ENCODE results near the gene AUTS2. TPM values are rescaled to one million over a fixed set of nuclear protein-coding genes. Genes with fewer than 3 reads are reported as not detected.

AUTS2 gene
- total RNA-seq, 4 donors from 2014 or later: 14.9 to 27.2 (median 17.5) TPM

GRCh38 chr7:69719717-69720116 lies 121.4 kb downstream of the AUTS2 start:
- no peaks in the 10 kb centered on the region for H3K9me3 ChIP-seq
- H3K27me3 ChIP-seq: no peaks in the 10 kb centered on the region
- H3K36me3 ChIP-seq: no peaks in the 10 kb centered on the region
- TF ChIP-seq CTCF (IDR thresholded peaks at IDR 0.05): no peak
- TF ChIP-seq POLR2A (IDR thresholded peaks at IDR 0.05): no peak
- H3K27ac ChIP-seq: no peak overlapping the region
- H3K4me3 ChIP-seq (replicated peaks in 1 of 3): no peak overlapping the region
- H3K4me1 ChIP-seq: no peaks in the 10 kb centered on the region
- intact Hi-C loops (cut with DNase I): no loop called here
- DNase-seq: no peak

GRCh38 chr7:69722843-69723242 lies 124.6 kb downstream of the AUTS2 start:
- Histone ChIP-seq H3K4me1 (no peaks in the 10 kb centered on the region), H3K27ac (no peak overlapping the region), H3K9me3 (no peaks in the 10 kb centered on the region), H3K4me3 (replicated peaks in 1 of 3) (no peak overlapping the region), H3K27me3 (no peaks in the 10 kb centered on the region), H3K36me3 (no peaks in the 10 kb centered on the region)
- TF ChIP-seq CTCF (IDR thresholded peaks at IDR 0.05): no peak
- TF ChIP-seq POLR2A (IDR thresholded peaks at IDR 0.05): no peak
- no peak for DNase-seq
- WGBS, 2 donors: 83 to 89% methylated on average over 4 of the region's 4 CpGs
- intact Hi-C loops (cut with DNase I): no loop called here

GRCh38 chr7:69723663-69724062 lies 125.4 kb downstream of the AUTS2 start:
- 18 to 53% methylated on average over 1 of the region's 1 CpG for WGBS, 2 donors
- DNase-seq: no peak
- TF ChIP-seq CTCF (IDR thresholded peaks at IDR 0.05) (peak in 1 of 6 experiments; percentile 14), POLR2A (IDR thresholded peaks at IDR 0.05) (no peak)
- Histone ChIP-seq H3K4me1 (peaks cover 0 to 3% of the 10 kb centered on the region in 2 donors), H3K4me3 (replicated peaks in 1 of 3) (no peak overlapping the region), H3K36me3 (no peaks in the 10 kb centered on the region), H3K9me3 (no peaks in the 10 kb centered on the region), H3K27me3 (no peaks in the 10 kb centered on the region), H3K27ac (no peak overlapping the region)
- intact Hi-C loops (cut with DNase I): no loop called here

- 73 to 84% methylated on average over 3 of the region's 3 CpGs for WGBS, 2 donors
- intact Hi-C loops (cut with DNase I): no loop called here
- TF ChIP-seq CTCF (IDR thresholded peaks at IDR 0.05) (no peak), POLR2A (IDR thresholded peaks at IDR 0.05) (no peak)
- no peak for DNase-seq
- Histone ChIP-seq H3K27ac (no peak overlapping the region), H3K4me3 (replicated peaks in 1 of 3) (no peak overlapping the region), H3K9me3 (no peaks in the 10 kb centered on the region), H3K36me3 (no peaks in the 10 kb centered on the region), H3K4me1 (peaks cover 0 to 9% of the 10 kb centered on the region in 2 donors), H3K27me3 (no peaks in the 10 kb centered on the region)
Measured at GRCh38 chr7:69728304-69728703, 130.0 kb downstream of the AUTS2 start.

- no peak for TF ChIP-seq CTCF (IDR thresholded peaks at IDR 0.05)
- no peak for TF ChIP-seq POLR2A (IDR thresholded peaks at IDR 0.05)
- Histone ChIP-seq H3K36me3 (no peaks in the 10 kb centered on the region), H3K27me3 (no peaks in the 10 kb centered on the region), H3K27ac (no peak overlapping the region), H3K4me1 (peaks cover 0 to 9% of the 10 kb centered on the region in 2 donors), H3K9me3 (no peaks in the 10 kb centered on the region), H3K4me3 (replicated peaks in 1 of 3) (no peak overlapping the region)
- intact Hi-C loops (cut with DNase I): no loop called here
- WGBS, 2 donors: 42 to 44% methylated on average over 2 of the region's 2 CpGs
- peak; percentile 10 to 34 for DNase-seq
Measured at GRCh38 chr7:69732203-69732602, 133.9 kb downstream of the AUTS2 start.

Data from thyroid gland (tissue), 4 donors.